ENCODE measurements around the gene UST. TPM values are rescaled to one million over a fixed set of nuclear protein-coding genes. Genes with fewer than 3 reads are reported as not detected.
"Not testable (repeated sequence)": the region's sequence is repeated elsewhere in the genome, so short reads cannot be mapped to it uniquely, and the experiment has no call there.

The UST gene
- polyA plus RNA-seq, 10 donors: 7.4 to 17.9 (median 9.5) TPM

DNA sequence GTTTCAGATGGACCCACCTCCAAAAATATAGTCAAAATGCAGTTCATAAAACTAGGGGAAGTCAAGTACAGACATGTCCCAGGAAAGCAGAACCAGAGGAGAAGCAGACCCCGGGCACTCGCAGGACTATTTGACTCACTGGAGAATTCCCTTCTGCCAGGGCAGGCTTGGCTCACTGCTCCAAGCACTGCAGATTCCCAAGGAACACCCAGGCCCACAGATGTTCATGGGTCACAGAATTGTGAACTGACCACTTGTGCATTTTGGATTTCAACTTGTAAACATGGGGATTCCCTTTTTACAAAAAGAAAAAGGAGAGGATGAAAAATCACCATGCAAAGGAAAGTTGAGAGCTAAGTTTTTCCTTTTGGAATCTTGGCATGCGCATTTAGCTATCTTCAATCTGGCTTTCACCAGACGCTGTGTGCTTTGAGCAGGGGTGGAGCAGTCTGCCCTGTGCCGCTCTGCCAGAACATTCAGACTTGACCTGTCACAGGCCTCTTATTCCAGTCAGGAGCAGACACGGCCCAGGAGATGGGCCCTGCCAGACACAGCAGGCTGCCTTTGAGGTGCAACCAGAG, 333.2 kb downstream of the UST start:
- DNase-seq: peak in 2 of 3 donors; percentile 65 to 77

DNA sequence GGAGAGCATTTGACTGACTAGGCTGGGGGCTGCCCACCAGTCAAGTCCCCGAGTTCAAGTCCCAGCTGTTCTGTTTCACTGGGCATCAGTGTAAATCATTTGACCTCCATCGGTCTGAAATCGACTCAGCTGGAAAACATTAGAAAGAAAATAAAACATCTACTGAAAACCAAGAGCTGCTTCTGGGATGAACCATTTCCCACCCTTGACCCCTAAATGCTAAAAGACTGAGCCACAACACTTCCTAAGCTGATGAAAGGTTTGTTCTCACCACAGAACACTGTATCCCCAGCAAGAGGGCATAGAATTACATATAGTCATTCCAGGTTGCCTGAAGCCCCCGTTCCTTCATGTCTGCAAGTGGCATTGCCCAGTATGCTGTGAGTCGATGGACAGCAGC, 333.7 kb downstream of the UST start:
- no peak for DNase-seq

DNA sequence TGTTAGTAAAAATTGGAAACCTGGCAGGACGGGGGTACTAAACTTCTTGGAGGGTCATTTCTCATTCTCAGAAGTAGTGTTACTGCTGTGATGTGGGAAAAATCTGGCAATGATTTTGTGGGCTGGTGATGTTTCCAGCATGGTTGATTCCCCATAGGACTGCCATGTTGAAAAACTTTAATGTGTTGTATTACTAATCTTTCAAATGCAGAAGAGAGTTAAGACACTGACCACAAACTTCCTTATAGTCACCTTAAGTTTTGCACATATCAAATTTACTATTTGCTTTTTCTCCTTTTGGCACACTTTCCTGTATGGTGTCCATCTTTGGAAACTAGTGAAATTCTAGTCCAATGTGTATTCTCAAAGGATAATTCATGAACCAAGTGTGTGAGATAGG, 334.5 kb downstream of the UST start:
- no peak for DNase-seq

DNA sequence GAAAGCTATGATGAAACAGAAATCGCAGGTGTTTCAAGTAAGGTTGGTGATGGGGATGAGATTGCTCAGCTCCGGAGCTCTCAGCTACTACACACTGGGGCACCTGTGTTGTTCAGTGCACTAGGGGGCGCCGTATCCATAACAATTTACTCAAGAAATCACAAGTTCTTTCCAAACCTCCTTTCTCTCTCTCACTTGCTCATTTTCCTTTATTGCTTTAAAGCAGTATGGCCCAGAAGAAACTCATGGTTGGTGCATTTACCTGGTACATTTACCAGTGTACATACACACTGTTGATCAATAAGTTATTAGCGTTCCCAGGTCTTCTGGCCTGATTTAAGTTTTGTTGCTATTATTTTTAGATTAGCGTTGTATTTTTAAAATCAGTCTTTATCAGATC, 335.5 kb downstream of the UST start:
- DNase-seq: peak in 2 of 3 donors; percentile 74 to 86

DNA sequence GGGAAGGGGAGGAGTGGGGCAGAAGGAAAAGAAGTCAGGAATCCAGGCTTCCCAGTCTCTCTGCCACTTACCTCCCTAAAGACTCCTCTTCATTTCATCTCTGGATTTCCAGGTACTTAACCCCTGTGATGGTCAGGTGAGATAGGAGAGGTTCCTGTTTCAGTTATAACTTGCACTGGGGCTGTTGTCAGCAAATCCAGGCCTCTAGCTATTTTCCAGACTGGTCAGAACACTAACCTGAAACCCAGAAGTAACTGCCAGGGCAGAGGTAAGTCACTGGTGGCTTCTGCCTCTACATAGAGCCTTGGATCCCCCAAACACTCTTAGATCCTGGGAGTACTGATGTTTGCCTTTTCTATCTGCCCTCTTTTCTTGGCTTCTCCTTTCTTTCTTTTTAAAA, 337.2 kb downstream of the UST start:
- DNase-seq: no peak

DNA sequence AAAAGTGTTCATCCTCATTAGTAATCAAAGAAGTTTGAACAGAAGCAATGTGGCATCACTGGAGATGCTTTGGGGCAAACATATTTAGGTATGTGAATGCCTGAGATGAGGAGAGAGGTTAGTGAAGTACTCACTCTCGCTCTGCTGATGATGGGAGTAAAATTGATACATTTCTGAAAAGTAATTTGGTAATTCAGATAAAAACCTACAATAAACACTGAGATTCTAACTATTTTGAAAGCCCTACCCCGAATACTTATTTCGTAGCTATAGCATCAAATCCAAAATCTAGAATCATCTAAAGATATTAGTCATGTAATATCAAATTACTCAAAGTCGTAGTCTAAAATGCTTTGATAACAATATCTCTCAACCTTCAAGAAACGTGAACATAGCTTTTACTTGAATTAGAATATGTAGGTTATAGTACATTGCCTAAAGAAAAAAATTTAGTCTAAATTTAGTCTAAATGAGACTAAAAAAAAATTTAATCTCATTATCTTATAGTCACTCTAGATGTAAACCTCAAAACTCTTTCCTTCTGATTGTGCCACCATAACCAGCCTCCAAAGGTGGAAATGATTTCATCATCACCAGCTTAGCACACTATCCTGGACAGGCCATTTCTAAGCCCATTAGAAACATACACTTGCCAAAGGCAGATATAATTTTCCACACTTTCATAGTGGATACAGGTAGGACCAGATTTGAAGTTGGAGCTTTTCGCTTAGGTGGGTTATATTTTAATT, 338.2 kb downstream of the UST start:
- DNase-seq: no peak

DNA sequence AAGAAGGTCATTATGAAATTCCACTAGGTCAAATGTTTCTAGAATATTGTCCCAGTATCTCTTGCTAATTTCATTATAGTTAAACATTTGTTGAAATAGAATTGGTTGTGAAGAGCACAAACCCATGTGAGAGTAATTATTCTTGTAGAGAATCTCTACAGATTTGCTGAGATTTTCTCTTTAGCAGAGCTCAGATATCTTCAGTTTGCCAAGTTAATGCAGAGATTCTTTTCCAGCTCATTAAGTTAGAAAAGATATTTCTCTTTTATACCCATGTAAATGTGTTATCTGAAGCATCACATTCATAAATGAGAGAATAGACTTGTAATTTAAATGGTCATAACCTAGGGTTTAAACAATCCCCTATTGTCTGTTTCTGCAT, 338.7 kb downstream of the UST start:
- DNase-seq: no peak

DNA sequence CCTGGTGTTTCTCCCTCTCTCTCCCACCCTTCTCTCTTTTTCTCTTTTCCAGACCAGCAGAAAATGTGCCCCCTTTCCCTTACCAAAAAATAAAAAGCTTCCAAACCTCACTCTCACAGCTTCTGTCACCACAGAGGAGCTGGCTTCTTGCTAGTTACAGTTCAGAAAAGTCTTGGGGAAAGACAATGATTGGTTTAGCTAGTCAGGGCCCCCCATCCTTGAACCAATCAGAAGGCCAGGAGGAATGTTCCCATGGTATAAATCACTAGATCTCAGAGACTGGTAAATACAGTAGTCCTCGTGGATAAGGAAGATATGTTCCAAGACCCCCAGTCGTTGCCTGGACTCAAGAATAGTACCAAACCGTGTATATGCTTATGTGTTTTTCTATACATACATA, 339.5 kb downstream of the UST start:
- no peak for DNase-seq

DNA sequence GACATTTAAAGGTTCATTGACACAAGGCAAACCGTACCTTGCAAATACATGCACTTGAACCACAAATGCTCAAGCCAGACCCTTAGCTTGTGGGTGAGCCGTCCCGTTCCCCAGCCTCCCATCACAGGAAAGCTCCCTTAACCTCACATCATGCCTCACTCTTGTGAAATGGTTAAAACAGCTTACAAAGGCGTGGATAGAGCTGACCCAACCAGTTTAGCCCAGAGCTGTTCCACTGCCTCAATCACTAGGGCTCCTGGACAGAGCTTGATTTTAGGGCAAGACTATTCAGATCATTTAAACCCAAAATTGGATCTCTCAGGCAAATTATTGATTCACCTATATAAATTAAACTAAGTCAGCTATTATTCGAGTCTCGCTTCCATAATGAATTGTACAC, 341.1 kb downstream of the UST start:
- no peak for DNase-seq

DNA sequence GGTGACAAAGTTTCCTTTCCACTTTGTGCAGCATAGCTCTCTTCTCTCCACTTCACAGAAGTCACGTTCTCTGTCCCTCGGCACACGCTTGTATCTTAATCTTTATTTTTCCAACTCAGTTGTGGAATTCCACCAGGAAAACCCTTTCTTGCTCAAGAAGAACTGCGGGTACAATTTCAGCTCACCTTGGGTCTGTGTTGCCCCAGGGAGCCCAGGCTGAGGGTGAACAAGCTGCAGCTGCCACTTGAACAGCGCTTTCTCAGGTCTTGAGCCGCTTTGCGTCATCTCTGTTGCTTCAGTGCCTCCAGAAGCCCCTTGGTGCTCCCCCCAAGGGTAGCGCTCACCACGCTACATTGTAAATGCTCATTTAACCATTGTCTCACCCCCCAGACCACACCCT, 341.5 kb downstream of the UST start:
- DNase-seq: no peak

DNA sequence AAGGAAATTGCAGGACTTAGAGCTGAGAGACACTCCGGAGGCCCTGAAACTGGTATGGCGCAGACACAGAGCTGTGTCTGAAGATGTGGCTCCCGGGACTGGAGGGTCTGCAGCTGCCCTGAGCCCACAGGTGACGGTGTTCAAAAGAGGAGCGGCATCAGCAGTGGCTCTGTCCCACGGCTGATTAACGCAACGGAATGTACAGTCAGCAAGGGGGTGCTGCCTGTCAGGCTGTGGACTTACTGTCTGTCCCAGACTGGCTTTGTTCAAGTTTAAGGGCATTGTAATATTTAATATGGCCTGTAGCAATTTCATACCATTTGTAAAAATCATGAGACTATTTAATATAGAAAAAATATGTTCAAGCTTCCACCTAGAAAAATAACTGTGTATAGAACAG, 342.7 kb downstream of the UST start:
- DNase-seq: no peak

DNA sequence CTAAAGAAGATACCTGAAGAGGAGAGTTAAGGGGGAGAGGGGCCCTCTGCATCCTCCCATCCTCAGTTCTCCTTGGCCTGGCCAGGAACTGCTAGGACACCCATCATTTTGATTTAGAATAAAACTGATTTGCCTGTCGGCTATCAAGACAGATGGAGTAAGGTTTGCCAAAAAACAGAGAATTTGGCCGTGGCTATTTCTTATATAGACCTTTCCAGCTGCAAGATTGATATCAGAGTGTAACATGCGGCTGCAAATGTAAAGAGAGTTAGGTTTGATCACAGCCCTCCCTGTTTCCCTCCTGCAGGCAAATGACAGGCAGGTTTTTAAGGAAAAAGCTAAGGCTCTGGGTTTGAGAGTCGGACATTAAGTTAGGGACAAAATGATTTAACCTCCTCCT, 344.1 kb downstream of the UST start:
- DNase-seq: no peak

DNA sequence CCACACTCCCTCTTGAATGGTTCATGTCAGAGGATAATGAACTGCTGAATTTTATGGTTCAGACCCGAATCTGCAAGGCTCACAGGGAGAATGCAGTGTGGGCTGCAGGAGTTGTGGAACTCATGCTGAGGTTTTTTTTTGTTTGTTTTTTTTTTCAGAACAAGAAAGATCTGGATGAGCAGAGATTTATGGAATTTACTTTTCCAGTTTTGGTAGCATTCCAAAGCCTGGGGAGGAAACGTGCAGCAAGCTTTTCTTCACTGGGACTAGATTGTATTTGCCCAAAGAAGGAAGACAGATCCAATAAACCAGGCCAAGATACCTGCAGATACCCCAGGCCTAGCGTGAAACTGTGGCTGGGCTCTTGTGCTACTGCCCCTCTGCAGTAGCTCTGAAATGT, 346.8 kb downstream of the UST start:
- DNase-seq: peak in 2 of 3 donors; percentile 56 to 59

DNA sequence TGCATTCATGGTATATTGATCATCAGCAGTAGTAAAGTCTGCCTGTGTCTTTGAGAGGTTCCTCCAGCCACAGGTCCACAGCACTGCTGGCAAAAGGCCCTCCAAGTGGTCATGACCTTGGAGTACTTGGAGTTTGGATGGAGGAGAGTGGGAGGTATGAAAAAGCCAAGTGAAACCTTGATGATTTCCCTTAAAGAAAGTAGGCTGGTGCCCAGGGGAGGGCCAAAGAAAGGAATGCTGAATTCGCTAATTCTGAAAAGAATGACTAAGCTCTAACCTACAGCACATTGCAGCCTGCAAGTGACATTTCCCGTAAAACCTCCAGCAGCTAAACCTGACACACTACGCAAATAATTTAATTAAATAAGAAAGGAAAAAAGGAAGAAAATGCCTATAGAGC, 347.3 kb downstream of the UST start:
- DNase-seq: no peak

DNA sequence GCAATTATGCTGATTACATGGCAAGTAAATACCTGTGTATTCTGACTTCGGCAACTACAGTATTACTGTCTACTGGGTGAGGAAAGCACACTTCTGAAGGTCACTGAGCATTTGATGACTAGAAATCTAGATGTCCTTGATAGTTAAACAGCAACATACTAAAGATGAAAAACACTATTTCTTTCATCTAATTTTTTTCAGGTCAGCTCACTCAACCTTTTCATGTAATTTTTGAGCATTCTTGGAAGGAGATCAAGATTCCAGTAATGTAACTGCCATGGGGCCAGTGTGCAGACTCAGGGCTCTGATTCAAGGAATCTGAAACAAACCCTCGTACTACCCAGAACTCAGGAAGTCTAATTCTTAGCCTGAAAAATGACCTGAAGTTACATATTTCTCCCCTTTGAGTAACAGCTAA, 348.1 kb downstream of the UST start:
- no peak for DNase-seq

DNA sequence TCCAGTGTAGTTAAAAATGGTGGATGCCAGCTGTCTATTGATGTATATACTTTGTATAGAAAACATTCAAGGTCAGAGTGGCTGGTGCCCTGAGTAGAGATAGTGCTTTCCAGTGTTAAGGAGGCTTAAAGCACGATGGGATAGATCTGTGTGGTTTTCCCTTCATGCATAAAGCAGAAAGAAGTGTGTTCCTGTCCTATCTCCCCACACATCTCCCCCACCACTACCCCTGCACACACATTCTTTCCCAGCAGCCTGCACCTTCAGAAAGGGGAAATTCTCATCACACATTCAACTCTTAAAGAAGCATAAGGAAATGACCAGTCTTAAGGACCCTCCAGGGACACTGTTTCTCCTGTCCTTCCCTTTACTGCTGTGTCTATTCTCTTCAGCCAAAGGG, 349.0 kb downstream of the UST start:
- DNase-seq: no peak

DNA sequence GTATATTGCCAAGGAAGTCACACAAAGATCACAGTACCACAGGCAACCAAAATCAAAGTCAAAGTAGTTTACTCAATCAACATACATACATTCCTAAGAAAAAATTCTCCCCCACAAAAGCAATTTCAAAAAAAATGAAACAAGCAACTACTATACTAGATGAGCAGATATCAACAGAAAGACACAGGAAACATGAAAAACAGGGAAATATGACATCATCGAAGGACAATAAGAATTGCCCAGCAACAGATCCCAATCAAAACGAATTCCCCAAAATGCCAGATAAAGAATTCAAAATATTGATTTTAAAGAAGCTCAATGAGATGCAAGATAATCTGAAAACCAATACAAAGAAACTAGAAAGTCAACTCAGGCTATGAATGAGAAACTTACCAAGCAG, 351.0 kb downstream of the UST start:
- DNase-seq: no peak

DNA sequence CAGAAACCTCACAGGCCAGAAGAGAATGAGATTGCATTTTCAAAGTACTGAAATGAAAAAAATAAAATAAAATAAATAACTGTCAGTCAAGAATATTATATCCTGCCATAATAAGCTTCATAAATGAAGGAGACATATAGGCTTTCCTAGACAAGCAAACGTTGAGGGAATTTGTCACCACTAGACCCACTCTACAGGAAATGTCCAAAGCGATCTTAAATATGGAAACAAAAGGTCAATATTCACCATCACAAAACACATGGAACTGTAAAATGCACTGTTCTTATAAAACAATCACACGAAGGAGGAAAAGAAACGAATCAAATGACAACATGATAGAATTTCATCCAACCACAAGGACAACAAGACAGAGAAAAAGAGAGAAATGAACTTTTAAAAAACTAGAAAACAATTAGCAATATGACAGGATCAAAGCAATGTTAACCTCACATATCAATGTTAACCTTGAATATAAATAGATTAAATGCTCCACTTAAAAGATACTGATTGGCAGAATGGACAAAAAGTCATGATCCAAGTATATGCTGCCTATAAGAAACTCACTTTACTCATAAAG, 352.0 kb downstream of the UST start:
- DNase-seq: no peak

DNA sequence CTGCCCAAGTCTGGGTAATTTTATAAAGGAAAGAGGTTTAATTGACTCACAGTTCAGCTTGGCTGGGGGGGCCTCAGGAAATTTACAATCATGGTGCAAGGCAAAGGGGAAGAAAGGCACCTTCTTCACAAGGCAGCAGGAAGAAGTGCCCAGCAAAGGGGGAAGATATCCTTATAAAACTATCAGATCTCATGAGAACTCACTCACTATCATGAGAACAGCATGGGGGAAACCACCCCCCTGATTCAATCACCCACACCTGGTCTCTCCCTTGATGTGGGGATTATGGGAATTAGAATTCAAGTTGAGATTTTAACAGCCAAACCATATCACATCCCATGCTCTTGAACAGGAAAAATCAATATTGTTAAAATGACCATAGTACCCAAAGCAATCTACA, 355.5 kb downstream of the UST start:
- no peak for DNase-seq

DNA sequence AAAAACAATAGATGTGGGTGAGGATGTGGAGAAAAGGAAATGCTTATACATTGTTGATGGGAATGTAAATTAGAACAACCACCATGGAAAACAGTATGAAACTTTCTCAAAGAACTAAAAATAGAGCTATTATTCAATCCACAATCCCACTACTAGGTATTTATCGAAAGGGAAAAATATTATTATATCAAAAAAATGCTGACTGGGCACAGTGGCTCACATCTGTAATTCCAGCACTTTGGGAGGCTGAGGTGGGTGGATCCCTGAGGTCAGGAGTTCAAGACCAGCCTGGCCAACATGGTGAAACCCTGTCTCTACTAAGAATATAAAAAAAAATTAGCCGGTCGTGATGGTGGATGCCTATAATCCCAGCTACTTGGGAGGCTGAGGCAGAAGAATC, 357.1 kb downstream of the UST start:
- not testable (repeated sequence) for DNase-seq

DNA sequence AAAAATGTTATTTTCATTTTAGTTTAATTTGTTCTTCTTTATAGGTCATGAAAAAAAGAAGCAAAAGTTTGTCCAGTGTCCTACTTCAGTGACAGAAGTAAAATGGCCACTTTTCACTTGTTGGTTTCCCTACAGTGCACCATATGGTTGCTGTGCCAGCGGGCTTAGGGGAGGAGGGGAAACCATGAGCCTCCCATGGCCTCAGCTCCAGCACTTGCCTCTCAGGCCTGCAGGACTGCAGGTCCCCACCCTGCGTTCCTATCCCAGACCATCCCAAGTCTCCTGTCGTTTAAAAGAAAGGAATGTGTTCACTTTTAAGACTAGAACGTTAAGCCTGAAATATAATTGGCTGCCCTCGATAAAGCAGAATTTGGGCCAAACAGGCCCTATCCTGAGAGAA, 360.7 kb downstream of the UST start:
- no peak for DNase-seq

DNA sequence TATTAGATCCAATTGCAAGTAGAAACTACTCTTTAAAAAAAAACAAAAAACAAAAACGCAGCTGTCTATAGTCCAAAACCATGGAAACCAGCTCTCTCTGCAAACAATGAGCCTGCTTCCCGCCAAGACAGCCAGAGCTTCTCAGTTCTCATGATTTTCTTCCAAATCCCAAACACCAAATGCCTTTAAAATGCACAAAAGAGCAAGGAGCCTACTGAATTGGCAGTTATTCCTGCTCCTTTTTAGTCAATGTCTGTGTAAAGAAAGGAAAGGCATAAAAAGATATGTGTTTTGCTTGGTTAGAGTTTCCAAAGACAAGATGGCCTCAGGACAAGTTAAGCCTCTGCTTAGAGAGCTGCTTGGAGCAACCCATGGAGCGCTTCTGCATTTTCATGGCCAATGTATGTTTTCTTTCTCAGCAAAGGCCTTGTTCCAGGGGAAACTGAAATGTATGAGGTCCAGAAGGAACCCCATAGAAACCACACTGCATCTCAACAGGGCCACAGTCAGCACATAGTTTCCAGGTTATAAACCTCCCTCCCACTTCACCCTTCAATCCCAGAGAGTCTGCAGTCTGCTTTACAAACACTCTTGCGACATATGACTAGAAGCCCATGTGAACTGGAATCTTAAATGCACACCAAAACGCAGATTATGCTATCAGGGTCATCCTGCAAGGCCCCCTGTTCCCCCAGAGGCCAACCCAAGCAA, 361.4 kb downstream of the UST start:
- peak; percentile 62 to 89 (median 73) for DNase-seq

DNA sequence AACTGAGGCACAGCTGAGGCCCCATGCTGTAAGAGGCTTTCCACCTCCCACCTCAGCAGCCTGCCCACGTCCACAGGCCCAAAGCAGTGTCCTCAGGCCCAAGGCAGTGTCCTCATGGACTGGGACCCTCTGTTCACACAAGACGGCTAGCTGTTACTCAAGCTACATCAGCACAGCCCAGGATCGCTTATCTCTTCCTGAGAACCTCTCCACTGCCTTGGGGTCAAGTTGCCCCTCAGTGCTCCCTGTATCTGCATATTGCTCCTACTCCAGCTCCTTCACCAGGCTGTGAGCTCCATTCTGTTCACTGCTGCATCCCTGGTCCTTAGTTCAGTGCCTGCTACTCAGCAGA, 361.9 kb downstream of the UST start:
- no peak for DNase-seq
